Stimulated activated CD4-positive, alpha-beta T cell treated with anti-CD3 and anti-CD28 coated beads, Interleukin-12 subunit alpha, Interleukin-12 subunit beta, amount 100 ng/mL, for 4 hours (primary cell): ENCODE measurements around the gene KLF13.

Experiments used
- DNase-seq: peaks from one replicate; pipeline ENCODE4 v3.0.0-alpha.2; 2020

Gene KLF13

DNA sequence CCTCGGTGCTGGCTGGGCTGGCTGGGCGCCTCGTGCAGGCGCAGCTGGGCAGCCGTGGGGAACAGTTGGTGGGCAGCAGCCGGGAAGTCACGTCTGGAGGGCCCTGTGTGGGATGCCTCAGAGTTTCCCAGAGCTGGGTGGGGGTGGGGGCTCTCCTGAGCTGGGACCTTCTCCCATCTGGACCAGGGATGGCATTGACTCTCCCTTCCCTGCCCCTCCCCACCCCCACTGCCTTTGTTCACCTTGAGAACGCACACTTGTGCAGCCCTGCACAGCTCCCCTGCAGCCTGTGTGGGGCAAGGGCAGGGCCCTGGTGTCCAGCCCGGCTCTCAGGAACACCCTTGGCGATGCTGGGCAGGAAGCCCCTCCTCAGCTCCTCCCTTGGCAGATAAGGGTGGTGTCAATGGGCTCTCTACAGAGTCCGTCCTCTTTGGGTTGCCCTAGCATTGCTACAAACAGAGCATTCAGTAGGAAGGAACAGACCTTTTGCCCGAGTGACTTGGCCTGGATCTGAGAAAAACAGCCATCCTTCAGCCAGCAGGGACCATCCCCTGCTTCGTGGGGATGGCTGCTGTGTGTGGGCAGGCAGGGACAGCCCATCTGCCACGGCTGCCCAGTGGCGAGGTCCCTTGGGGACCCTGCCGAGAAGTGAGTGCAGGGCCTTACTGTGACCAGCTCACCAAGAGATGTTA lies 25.5 kb upstream of the KLF13 start:
- no peak for DNase-seq

GRCh38 chr15:31301673-31301990 lies 25.0 kb upstream of the KLF13 start:
- DNase-seq: no peak

DNA sequence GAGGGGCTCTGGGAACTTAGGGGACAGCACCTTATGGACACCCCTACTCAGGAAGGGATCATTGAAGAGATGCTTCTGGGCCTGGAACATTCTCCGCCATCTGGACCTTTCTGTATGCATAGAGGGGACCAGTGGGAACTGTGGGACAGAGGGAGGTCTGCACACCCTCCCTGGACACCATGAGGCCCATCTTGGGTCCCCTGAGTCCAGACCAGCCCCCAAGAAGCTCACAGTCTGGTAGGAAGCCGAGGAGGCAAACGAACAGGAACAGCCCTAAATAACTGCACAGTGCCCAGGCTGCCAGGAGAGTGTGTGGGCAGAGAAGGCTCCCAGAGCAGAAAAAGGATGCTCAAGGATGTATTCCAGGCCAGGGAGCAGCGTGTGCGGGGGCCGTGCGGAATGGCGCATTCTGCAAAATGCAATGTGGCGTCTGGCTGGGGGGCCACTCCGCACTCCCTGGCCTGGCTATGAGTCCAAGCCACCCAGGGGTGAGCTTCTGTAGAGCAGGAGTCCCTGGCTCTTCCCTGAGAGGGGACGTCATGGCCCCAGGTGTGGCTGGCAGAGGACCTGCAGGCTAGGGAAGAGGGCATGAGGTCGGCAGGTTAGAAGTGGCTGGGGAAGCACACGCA lies 24.5 kb upstream of the KLF13 start:
- no peak for DNase-seq

GRCh38 chr15:31302778-31303725 lies 23.6 kb upstream of the KLF13 start:
- no peak for DNase-seq

DNA sequence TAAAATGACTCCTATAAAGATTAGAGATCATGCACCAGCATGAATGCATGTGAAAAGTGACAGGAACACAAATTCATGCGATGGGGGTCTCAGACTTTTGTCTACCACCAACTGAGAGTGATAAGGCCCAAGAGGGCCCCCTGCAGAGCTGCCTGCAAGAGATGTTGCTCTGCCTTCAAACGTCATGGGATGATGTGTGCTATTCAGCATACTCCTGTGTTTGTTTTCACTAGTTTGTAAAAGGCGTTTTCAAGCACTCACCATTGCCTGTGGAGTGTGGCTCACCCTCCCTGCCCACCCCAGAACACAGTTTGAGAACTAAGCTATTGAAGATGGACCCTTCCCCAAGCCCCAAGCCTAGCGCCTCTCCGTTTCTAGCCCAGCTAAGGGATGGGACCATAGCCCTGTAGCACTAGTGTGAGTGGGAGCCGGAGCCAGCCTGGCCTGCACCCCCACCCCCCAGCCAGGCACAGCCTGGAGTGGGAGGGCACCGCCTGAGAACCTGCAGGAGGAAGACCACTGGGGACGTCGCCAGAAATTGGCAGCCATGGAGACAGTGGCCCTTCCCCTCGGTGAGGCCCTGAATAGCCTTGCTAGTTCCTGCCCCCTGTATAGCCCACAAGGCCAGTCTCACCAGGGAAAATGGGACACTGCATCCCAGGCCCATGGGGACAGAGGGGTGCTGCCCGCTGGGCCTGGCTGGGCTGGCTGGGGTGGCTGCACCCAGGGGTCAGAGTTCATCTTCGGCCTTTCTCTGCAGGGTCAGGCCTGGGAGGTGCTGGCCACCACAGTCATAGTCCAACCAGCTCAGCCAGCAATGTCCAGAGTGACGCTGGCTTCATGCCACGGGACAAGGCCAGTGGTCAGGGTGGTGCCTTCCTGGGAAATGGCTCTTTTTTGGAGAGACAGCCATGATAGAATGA lies 22.6 kb upstream of the KLF13 start:
- no peak for DNase-seq

- no peak for DNase-seq
Observed at GRCh38 chr15:31304751-31305365, 21.8 kb upstream of the KLF13 start.

DNA sequence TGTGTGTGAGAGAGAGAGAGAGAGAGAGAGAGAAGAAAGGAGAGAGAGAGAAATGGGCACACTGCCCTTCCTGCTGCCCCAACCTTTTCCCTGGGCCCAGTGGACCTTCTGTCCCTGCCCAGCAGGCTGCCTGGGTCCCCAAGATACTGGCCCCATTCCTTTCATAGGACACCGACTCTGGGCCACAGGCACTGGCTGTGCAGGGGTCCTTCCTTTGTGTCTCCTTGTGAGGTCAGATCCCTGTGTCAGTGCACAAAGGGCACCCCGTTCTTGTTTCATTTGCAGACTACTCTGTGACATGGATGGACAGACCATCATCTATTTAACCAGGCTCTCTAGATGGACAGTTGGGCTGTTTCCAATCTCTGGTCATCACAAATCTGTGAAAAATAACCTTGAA lies 21.3 kb upstream of the KLF13 start:
- DNase-seq: no peak

DNA sequence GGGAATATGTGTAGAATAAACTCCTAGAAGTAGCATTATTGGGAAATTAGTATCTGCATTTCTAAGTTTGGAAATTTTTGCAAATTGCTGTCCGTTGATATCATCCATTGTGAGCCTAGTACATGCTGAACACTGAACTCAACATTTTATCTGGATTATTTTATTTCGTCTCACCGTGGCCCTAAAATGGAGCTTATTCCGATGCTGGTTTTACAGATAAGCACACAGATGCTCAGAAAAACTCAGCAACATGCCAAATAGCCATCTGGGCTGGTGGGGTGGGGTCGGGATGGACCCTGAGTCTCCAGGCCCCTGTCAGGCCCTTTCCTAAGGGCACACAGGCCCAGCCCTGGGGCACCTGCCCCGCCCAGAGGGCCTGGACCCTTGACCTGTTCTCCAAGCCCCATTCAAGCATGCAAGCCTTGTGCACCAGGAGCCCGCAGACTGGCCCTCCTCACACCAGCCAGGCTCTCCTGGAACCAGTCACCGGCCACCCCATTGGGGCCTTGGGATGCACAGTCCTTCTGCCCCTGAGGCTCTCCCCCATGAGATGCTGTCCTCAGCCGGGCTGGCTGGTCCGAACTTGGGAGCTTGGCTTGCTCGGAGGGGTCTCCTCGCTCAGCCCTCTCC lies 20.7 kb upstream of the KLF13 start:
- DNase-seq: no peak

- no peak for DNase-seq
Observed at GRCh38 chr15:31306426-31307269, 20.0 kb upstream of the KLF13 start.

DNA sequence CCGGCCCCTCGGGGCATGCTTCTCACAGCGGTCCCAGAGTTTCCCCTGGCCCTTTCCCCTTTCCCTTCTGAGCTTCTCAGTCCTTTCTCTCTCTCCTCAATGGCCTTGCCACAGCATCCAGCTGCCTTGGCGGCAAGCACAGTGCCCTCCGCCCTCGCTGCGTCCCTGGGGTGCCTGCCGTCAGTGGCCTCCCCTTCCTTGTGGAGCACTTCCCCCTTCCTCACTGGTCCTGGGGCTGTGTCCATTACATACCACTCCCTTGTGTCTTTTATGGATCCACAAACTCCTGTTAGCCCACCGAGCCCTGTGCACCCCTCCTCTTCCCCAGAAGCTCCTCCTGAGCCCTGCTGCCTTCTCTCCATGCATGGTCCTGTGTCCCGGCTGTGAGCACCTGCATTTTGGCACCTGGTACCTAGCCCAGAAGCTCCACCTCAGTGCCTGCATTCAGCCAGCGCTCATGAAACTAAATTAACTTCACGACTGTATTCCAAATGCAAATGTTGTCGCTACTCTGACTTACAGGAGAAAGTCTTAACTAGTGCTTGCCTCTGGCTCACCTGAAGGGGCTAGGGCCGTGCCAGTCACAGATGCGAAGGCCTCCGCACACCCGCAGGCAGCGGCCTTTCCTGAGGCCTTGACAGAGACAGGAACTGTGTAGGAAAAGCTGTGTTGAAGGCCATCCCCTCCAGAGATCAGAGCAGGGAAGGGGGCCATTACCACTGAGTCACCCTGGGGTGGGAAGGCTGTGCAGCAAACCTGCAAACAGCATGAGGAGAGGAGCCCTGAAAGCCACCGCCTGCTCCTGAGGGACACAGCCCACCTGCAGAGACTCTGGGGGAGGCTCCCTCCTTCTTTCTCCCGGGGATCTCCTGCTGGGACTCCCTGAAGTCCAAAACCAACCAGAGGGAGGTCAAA lies 19.1 kb upstream of the KLF13 start:
- no peak for DNase-seq

- DNase-seq: no peak
Observed at GRCh38 chr15:31308185-31308639, 18.4 kb upstream of the KLF13 start.

DNA sequence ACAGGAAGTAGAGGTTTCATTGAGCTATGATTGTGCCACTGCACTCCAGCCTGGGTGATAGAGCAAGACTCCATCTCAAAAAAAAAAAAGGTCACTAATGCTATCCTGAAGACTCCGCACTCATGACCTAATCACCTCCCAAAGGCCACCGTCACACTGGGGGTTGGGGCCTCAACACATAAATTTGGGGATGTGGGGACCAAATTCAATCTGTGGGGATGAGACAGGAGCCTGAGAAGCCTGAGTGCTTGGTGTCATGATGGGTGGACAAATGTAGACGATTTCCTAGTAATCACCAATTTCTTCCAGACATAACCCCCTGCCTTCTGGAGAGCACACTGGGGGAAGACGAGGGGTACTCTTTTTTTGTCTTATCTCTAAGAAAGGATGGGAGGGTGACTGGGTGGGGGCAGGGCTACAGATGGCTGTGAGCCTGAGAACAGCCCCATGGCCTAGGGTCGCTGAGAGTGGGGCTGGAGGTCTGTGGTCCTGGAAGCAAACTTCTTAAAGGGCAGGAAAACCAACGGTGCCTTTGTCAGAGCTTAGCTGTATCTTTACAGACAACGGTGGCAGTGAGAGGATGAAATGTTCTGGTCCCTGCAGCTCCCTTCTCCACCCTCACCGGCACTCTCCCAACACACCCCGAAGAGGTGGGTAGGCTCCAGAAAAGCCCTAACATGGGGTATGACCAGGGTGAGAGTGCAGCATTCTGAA lies 16.6 kb upstream of the KLF13 start:
- DNase-seq: no peak

- no peak for DNase-seq
Observed at GRCh38 chr15:31311735-31312619, 14.7 kb upstream of the KLF13 start.

- DNase-seq: no peak
Observed at GRCh38 chr15:31313223-31313622, 13.4 kb upstream of the KLF13 start.

DNA sequence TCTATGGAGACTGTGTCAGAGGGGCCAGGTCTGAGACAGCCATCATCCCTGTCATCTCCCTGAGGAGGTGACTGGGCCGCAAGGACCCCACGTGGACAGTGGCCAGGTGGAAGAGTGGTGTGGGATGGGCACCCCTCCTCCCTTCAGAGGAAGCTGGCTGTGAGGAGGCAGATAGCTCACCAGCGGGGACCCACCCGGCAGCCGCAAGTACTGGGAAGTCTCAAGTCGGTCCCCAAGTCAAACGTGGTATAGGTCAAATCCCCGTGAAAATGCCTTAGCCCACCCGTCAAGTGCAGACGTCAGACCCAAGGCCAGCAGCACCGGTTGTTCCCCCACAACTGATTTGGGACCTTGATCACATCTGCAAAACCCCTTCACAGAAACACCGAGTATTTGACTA lies 12.3 kb upstream of the KLF13 start:
- DNase-seq: no peak

DNA sequence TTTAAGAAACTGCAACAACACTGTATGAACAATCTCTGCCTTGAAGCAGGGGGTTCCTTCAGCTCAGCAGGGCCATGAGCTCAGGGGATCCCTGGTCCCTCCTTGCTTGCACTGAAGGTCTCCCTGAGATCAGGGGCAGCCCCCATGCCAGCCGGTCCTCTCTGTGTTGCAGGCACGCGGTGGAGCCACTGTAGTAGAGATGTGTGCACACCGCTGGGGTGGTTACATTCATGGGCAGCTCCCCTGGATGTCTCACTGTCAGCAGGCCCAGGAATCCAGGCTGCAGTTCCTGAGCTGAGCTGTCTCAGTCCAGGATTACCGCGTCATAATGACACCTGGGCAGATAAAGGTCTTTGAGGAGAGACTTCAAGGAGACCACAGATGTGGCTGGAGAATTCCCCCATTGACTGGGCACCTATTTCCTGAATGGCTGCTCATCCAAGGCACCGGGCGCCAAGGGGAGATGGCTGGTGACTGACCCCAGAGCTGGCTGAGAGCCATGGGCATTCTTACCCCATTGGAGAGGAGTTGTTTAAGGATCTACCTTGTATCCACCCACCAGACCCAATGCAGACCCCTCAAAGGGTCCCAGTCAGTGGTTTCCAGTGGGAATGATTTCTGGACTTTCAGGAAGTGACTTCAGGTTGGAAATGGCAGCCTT lies 10.4 kb upstream of the KLF13 start:
- DNase-seq: no peak

DNA sequence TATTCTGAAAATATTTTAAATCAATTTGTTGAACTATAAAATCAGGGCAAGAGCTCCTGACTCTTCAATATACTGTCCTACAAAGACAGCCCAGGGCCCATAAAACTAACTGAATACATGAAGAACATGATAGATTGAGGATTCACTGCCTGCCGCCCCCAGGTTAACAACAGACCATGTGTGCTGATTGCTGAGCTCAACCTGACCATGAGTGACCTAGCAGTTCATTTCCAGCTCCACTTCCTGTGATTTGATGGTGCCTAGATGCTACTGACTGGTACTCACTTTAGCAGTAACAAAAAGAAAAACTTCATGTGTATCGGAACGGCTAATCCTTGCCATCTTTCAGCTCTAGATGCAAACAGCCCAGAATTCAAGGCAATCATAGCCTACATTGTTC lies 9.6 kb upstream of the KLF13 start:
- DNase-seq: no peak
